Superior temporal gyrus (tissue), 1 donor: Measurements from ENCODE around the gene THOC6.
A peak's percentile ranks its signal among the peaks of the same experiment; 100 is the strongest.

Experiments
- DNase-seq: peaks from one replicate; pipeline ENCODE4 v3.0.0-alpha.2; 2016; ENCODE audit errors: extremely low spot score

THOC6 gene

DNA sequence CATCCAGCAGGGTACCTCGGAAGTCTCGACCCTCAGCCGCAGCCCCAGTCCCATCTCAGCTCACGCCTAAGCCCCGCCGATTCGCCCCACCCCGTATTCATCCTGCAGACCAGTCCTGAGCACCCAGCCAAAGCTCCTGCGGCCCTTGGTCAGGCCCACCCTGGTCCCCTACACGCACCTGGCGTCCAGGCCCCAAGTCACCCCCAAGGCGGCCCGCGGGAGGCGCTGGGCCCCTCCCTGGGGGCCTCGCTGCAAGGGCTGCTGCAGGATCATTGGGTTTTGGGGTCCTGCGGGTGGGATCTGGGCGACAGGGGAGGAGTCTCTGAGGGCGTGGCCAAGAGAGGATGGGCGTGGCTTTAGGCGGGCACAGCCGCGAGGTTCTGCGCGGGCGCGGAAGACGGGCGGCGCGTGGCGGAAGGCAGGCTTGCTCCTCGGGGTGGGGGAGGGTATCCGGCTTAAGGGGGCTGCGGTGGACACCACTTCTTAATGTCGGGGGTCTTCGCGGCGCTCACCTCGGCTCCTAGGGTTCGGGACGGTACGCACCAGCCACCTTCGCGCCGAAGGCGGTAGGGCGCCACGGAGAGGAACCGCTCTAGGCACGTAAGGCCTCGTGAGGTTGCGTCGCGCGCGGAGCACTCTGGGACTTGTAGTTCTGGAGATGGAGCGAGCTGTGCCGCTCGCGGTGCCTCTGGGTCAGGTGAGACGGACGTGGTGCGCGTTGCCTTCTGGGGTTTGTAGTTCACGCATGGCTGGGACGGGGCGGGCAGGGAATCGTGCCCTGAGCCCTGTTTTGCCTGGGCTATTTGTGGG is at the start of gene THOC6, which contains the start of gene HCFC1R1:
Gene THOC6 (plus strand): TSS at position 367 of the 810 bp plus-strand sequence. CDS start 292 bp downstream, at position 659.
Gene HCFC1R1 (minus strand): TSS at position 274 of the 810 bp plus-strand sequence. CDS start 1 bp downstream, at position 273.
- peak; percentile 99 for DNase-seq

DNA sequence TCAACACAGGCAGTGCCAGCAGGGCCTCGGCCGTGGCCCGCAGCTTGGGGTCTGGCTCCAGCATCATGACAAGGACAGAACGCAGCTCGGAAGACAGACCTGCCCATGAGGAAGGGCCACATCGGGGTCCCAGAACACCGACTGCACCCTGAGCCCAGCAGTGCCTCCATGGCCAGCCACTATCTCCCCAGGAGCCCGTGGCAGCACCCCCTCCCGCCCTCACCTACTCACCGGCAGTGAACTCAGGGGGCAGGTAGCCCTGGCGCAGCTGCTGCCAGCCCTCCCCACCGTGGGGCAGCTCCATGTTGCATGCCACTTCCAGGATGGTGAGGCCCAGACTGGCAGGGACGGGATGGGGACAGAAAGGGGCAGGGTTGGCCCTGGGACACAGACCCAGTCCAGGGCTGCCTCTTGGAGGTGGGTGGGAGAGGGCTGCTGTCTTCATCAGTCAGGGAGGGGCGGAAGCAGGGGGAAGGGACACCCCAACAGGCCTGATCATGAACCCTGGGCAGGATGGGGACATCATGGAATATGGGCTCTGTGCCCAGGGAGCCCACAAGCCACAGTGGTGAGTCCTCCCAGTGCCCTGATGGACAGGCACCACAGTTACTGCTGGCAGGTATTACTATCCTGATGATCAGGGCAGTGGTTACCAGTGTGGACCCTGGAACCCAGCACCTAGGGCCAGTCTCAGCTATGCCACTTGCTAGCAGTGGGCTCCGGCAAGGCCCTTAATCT is 49.3 kb upstream of the THOC6 start:
- no peak for DNase-seq

DNA sequence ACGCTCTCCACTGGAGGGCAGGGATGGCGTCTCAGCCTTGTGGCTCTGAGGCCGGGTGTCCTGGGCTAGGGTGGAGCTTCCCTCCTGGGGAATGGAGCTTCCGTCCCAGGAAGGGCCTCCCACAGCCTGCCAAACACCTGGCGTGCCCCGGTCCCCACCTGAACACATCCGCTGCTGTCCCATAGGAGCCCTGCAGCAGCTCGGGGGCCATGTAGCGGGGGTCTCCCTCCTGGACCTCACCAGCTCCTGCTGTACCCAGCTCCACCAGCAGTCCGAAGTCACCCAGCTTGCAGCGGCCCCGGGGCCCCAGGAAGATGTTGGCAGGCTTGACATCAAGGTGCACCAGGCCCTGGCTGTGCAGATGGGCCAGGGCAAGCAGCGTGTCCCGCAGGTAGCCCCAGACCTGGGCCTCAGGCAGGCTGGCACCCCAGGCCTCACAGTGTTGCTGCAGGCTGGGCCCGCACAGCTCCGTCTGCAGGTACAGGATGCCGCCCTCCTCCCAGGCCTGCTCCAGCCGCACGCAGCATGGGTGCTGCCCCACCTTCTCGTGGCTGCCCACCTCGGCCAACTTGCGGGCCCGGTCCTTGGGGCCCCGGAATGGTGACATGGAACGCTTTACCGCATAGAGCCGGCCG is 48.6 kb upstream of the THOC6 start:
- no peak for DNase-seq

DNA sequence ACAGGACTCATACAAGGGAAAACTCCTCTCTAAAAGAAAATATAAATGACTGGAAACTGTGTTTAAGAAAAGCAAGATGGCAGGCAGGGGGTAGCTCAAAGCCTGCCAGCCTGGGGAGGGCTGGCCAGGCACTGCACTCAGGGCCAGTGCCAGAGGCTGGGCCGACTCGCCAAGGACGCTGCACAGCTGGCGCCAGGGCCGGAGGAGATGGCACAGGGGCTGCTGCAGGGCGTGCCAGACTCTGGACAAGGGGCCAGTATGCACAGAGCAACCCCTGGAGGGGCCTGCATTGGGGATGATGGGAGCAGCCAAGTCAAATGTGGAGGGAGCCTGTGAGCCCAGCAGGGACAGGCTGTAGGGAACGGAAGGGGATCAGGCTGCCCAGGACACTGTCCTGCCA is 47.6 kb upstream of the THOC6 start:
- DNase-seq, result no peak

DNA sequence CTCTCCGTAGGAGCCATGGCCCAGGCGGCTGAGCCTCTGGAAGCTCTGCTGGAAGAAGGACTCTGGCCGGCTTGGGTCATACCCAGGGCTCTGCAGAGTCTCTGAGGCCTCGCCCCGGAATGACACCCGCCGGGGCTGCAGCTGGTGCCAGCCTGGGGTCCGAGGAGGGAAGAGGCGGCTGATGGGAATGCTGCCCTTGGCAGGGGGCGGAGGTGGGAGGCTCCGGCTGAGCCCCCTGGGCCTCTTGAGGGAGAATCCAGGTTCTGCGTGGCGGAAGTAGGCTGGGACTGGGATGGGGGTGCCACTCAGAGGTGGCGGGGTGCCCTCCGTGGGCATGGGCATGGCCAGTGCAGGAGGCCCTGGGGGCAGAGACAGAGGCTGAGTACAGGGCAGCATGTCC is 47.2 kb upstream of the THOC6 start:
- DNase-seq, result no peak

DNA sequence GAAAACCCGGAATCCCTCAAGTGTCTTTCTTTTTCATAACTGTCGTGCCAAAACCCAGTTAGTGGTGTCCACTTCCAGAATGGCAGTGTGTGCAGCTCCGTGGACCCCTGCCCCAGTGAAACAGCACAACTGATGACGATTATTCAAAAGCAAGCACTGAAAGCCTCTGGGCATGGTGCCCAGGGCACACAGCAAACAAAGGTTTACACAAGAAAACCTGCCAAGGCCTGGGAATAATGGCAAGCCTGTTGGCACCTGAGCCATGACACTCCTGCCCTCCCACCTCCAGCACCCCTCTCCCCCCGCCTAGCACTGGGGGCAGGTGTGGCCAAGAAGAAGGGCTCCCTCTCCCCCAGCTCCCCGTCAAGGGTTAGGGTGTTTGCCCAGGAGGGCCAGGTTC is 46.4 kb upstream of the THOC6 start:
- DNase-seq, result no peak

DNA sequence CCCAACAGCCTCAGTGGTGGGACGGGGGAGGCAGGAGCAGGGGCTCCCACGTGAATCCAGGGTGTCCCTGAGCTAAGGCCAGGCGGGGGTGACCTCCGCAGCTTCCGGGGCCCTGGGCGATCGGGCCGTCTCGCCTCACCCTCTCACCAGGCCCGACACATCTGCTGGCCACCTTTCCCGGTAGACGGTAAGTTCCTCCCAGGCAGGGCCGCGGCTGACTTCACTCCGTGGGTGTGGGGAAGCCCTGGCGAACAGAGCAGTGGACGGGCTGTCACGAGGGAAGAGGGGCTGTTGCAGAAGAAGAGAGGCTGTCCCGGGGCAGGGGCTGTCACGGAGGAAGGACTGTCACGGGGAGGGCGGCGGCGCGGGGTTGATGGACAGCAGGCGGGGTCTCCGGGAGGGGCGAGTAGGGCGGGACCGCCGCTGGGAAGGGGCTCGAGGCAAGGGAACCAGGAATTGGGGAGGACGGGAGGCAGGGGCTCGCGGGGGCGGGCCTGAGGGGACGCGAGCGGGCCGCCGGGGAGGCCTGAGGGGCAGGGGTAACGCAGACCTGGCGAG is 44.1 kb upstream of the THOC6 start:
- DNase-seq, result no peak

DNA sequence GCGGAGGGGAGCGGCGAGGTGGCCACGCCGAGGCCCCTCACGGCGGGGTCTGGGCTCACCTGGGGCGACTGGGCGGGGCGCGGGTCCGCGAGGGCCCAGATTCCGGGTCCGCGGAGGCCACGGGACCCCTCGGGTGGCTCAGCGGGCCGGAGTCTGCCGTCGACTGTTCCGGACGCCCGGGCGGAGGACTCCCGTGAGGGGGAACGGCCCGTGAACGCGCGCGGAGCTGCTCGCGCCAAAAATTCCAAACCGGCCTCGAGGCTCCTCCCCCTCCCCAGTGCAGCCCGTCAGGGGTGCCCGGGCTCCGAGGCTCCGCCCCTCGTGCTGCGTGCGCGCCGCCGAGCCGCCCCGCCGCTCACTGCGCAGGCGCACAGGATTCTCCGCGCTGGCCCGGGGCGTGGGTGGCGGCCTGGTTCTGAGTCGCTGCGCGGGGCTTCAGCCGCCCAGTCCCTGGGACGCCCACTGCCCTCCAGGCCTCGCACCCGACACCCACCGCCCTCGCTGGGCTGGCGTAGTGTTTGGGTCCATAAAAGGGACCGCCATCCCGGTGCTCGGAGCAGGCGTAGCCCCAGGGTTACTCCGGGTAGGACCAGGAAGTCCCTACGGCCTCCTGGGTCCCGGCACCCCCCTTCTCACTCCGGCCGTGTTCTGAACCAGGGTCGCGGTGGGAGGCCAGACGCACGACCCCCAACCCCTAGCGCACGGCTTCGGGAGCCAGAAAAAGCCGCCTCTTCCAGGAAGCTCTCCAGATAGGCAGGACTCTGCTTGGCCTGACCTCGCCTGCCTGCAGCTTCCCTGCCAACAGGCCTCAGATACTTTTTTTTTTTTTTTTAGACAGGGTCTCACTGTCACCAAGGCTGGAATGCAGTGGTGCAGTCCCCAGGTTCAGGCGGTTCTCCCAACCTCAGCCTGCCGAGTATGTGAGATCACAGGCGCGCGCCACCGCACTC is 43.3 kb upstream of the THOC6 start, which contains the start of gene PKMYT1:
Gene PKMYT1 (minus strand): TSS at position 220 of the 950 bp plus-strand sequence. CDS start 789 bp downstream, outside the sequence.
- DNase-seq, result peak; percentile 89

DNA sequence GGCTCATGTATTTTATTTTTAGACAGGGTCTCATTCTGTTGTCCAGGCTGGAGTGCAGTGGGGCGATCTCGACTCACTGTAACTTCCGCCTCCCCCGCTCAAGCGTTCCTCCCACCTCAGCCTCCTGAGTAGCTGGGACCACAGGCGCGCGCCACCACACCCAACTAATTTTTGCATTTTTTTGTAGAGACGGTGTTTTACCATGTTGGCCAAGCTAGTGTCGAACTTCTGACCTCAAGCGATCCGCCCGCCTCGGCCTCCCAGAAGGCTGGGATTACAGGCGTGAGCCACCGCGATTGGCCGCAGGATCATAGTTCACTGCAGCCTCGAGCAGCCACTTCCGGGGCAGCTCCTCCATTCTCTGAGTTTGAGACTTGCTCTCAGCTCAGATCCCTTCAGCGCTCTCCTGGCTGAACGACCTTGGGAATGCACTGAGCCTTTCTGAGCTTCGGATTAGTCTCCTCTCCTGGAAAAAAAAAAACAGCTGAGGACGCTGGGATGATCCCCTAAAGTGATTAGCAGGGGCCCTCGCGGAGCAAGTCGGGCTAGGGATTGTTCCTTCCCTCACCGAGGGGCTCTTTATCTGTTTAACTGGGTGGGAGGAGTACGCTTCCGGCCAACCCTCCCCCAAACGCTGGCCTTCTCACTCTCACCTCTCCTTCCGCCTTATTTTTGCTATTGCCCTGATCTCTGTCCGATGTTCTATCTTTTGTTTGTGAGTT is 42.5 kb upstream of the THOC6 start:
- no peak for DNase-seq

DNA sequence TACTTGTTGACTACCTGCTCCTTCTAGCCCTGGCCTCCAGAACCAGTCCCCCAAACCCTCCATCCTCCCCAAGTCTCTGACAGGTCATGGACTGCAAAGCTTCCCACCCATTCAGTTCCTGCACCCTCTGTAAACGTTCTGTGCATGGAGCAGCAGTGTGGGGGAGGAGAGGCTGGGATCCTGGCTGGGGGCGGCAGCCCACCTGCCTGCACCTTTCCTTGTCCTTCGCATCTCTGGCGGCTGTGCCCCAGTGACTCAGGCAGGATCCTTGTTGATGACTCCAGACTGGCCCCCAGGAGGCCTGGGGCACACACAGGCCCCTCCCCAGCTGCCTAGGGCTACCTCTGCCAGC is 42.0 kb upstream of the THOC6 start:
- no peak for DNase-seq

DNA sequence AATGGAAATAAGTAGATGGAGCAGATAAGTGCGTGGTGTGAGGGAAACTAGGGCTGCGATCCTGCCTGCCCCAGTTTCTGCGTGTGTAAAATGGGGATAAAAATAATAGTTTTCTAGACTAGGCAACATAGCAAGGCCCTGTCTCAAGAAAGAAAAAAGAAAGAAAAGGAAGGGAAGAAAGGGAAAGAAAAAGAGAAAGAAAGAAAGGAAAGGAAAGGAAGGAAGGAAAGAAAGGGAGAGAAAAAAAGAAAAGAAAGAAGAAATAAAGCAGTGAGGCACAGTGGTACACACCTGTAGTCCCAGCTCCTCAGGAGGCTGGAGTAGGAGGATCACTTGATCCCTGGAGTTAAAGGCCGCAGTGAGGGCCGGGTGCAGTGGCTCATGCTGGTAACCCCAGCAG is 41.4 kb upstream of the THOC6 start:
- DNase-seq, result no peak

DNA sequence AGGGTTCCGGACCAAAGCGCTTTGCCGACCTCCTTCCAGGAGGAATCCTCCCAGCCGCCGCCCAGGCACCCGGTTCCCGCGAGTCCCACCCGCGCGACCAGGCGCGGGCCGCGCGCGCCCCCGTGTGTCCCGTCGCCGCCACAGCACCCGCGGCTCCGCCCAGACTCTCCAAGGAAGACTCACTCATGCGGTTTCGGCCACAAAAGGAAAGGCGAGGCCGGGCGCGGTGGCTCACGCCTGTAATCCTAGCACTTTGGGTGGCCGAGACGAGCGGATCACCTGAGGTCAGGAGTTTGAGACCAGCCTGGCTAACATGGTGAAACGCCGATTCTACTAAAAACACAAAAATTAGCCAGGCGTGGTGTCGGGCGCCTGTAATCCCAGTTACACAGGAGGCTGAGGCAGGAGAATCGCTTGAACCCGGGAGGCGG is 40.1 kb upstream of the THOC6 start:
- DNase-seq, result peak; percentile 77

DNA sequence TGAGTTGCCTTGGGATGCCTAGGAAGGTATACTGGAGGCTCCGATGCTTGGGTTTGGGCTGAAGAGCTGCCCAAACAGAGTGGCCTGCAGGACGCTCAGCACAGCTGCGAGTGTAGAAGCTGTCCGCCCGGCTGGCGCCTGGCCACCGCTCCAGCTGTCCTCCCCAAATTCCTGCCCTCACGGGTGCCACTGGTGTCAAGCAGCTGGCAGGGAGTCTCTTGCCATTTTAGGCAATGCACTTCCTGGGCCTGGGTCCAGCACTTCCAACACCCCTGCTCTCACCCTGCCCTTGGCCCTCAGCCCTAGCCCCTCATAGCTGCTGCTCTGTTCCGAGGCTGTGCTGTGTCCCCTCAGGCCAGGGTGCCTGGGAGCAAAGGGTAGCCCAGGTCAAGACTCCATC is 38.4 kb upstream of the THOC6 start:
- no peak for DNase-seq

DNA sequence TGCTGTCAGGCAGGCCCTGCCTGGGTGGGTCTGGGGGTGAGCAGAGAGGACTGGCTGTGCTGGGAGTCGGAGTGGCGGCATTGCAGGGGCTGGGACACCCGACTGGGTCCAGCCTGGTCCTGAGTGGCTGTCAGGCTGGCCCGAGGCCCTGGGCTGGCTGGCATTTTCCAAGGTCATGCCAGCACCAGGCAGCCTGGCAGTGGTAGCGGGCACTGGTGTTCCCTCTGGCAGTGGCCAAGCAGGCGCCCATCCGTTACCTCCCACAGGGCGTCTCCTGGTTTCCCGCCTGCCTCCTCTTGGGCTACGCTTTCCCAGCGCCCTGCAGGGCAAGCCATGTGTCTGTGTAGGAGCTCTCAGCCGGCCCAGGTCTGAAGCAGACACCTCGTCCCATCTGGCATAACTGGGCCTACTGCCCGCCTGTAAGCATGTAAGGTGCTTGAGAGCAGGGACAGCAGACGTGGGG is 37.9 kb upstream of the THOC6 start:
- no peak for DNase-seq

DNA sequence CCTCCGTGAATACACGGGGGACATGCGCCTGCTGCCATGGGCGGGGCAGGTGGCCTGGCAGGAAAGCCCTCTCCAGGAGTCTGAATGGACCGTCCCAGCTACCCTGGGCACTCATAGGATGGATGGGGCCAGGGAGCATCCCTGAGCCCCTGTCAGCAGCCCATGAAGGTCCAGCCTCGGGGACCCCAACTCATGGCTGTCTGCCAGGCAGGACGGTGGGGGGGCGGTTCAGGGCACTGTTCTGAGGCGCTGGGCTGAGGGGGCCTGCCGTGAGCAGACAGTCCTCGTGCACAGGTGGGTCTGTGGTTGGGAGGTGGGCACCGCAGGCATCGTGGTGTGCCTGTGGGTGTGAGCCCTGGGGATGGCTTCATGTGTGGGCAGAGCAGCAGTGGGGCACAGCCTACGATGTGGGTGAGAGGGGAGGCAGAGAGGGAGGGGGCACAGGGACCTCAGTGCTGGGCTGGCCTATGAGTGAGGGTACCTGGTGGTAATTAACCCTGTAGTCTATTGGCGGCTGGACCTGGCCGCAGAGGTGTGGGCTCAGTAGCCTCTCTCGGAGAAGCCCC is 37.1 kb upstream of the THOC6 start:
- no peak for DNase-seq

DNA sequence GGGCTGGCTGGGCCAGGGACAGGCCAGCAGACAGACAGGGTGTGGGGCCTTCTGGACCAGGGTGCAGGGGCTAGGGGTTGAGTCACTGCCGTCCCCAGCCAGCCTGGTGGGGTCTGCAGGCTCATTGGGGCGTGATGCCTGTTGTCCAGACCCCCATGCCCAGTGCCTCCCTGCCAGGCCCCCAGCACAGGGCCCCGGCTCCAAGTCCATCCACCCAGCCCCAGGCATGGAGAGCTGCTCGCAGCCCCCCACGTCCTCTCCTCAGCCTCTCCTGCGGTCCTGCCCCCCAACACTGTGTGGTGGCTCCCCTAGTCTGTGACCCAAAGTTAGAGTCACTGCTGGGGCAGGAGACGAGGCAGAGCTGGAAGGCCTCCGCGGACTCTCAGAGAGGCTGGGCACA is 36.5 kb upstream of the THOC6 start:
- no peak for DNase-seq

DNA sequence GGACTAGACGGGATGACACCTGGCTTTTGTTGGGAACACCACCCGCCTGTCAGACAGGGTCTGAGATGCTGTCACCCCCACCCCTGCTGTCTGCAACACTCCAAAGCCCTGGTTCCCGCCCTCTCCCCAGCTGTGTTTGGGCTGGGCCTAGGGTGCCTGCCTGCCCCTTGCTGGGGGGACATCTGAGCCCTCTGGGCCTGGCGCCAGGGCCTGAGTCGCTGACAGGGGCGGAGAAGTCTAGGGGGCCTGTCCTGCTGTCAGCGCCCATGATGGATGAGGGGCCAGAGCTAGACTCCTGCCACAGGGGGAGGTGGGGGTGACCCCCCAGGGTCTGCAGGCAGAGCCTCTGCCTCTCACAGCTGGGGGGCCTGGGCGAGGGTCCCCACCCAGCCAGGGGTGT is 36.0 kb upstream of the THOC6 start:
- no peak for DNase-seq

DNA sequence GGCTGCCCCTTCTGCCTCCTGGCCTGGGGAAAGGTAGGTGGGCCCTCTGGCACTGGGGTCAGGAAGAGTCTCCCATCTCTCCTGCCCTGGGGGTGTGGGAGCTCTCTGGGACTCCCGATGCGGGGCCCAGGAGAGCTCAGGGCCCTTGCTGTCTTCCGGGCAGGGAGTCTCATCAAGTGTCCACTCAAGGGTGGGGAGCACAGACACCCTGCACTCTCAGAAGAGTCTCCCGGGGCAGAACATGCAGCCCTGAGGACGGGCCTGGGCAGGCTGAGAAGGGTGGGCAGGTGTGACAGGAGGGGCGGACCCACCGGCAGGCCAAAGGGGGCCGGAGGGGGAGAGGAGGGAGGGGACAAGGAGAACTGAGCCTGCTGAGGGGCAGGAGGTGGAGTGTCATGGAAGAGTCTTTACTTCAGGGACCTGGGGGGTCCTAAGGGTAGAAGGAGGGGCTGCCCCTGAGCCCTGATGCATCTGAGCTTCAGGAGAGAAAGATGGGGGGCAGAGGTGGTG is 35.2 kb upstream of the THOC6 start:
- no peak for DNase-seq

DNA sequence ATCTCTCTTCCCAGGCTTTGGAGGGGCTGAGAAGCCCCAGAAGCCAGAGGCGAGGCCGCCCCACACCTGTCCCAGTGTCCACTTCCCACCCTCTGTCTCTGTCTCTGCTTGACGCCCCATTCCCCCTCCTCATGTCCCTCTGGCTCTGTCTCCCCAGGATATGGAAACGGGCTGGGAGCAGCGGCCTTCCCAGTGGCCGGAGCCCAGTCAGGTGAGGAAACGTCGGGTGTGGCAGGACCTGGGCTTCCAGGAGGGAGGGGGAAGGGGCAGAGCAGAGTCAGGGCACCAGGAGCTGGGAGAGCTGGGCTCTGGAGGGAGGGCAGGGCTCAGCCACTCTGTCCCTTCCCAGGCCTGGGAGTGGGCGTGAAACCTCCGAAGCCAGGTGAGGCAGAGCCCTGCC is 32.9 kb upstream of the THOC6 start:
- DNase-seq, result no peak
